Nephron progenitor cell (in vitro differentiated cells): Measurements from ENCODE around the gene MACROD2.

Experiments used
- DNase-seq: peaks from one replicate; pipeline ENCODE4 v3.0.0; 2021
- H3K27ac Mint-ChIP-seq: 2 replicates; pipeline ENCODE4 v1.8.0; 2021; ENCODE audit warnings: mild to moderate bottlenecking, moderate library complexity, mixed read lengths
- H3K27me3 Mint-ChIP-seq: 2 replicates; pipeline ENCODE4 v1.8.0; 2021; ENCODE audit warnings: mild to moderate bottlenecking, low read depth, mixed read lengths; ENCODE audit not compliant: poor library complexity
- H3K36me3 Mint-ChIP-seq: 2 replicates; pipeline ENCODE4 v1.8.0; 2021; ENCODE audit warnings: low read depth, mixed read lengths
- H3K4me1 Mint-ChIP-seq: 2 replicates; pipeline ENCODE4 v1.8.0; 2021; ENCODE audit warnings: mixed read lengths
- H3K4me3 Mint-ChIP-seq: 2 replicates; pipeline ENCODE4 v1.8.0; 2021; ENCODE audit warnings: mild to moderate bottlenecking, moderate library complexity, mixed read lengths
- H3K9me3 Mint-ChIP-seq: 2 replicates; pipeline ENCODE4 v1.8.0; 2021; ENCODE audit warnings: mild to moderate bottlenecking, moderate library complexity, mixed read lengths
- TF ChIP-seq, protein P1 (sequence below): fragments of 200-600 bp; sonication (generic); IDR thresholded peaks from 2 replicates; pipeline ENCODE4 v1.5.0; 2021; ENCODE audit warnings: antibody characterized with exemption

The MACROD2 gene

DNA sequence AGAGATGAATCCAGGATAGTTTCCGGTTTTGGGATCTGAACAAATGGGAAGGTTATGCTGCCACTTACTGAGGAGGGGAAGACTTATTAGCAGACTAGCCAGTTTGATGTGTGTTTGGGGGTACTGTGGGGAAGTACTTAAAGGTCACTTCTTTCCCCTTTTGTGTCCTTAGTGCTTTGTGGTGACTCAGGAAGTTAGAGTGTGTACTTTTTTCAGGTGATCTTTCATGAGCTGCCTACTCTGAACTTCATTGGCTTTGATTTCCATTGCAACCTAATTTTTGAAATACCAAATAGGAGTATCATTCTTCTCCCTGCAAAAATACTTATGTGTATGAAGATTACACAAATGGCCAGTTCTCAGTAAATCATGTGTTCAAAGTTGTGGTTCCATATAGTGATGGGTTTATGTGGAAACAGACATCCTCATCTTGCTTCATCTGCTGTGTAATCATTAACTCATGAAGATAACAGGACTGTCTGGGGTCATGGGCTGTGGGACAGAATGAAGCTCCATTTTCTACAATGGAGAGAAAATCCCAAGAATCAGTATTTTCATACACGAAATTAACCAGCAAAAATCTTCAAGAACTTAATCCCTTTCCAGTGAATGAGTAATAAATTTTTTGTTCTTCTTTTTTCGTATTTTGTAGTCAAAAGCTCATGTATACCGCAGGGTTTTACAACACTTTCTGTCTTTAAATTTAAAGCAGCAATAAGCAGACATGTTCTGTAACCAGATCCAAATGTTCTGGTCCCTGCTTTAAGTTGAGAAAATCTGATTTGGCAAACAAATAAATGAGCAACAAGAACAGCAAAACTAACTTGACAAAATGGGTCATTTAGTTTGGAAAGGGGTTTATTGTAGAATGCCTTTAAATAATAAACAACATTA lies 614.3 kb downstream of the MACROD2 start:
- Mint-ChIP-seq H3K4me3 (no peak overlapping the region), H3K9me3 (no peaks in the 10 kb centered on the region), H3K27me3 (peaks cover 2% of the 10 kb centered on the region), H3K4me1 (peaks cover 5% of the 10 kb centered on the region), H3K36me3 (no peaks in the 10 kb centered on the region), H3K27ac (no peak overlapping the region)
- TF ChIP-seq, protein P1, sequence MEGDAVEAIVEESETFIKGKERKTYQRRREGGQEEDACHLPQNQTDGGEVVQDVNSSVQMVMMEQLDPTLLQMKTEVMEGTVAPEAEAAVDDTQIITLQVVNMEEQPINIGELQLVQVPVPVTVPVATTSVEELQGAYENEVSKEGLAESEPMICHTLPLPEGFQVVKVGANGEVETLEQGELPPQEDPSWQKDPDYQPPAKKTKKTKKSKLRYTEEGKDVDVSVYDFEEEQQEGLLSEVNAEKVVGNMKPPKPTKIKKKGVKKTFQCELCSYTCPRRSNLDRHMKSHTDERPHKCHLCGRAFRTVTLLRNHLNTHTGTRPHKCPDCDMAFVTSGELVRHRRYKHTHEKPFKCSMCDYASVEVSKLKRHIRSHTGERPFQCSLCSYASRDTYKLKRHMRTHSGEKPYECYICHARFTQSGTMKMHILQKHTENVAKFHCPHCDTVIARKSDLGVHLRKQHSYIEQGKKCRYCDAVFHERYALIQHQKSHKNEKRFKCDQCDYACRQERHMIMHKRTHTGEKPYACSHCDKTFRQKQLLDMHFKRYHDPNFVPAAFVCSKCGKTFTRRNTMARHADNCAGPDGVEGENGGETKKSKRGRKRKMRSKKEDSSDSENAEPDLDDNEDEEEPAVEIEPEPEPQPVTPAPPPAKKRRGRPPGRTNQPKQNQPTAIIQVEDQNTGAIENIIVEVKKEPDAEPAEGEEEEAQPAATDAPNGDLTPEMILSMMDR = no peak
- no peak for DNase-seq

DNA sequence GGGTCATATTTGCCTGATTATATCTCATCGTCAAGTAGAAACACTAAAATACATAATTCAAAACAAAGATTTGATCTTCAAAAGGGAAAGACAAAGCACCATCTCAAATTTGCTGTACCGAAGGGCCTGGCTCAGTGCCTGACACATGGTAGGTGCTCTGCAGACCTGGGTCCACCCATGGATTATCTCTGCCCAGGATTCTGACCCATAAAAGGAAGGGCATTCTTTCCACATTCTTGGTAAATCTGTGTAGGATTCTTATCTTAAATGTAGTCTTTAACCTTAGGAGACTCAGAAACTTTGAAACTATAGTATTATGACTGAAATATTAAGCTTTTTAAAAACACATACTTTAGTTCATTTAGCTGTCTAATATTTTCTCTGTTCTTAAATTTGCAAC lies 616.2 kb downstream of the MACROD2 start:
- no peak overlapping the region for H3K27ac Mint-ChIP-seq
- TF ChIP-seq, protein P1 = no peak
- peaks cover 5% of the 10 kb centered on the region for H3K4me1 Mint-ChIP-seq
- no peaks in the 10 kb centered on the region for H3K36me3 Mint-ChIP-seq
- H3K9me3 Mint-ChIP-seq = no peaks in the 10 kb centered on the region
- DNase-seq = no peak
- H3K27me3 Mint-ChIP-seq = peaks cover 5% of the 10 kb centered on the region
- no peak overlapping the region for H3K4me3 Mint-ChIP-seq

DNA sequence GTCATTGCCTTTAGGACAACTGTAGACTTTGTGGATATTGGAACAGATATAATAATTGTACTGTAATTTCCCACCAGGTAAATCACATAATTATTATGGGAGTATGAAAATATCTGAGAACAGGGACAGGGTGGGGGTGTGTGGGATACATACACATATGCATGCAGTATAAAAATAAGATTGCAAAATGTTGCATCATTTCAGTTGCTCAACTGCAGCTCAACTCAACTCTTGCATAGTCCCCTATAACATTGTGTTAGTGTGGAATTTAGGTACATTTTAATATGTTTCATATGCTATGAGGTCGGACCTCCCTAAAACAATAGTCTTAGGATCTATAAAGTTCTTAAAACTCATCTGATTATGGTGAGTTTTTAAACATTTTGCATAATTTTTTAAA lies 617.1 kb downstream of the MACROD2 start:
- H3K36me3 Mint-ChIP-seq = no peaks in the 10 kb centered on the region
- peaks cover 5% of the 10 kb centered on the region for H3K27me3 Mint-ChIP-seq
- H3K27ac Mint-ChIP-seq = no peak overlapping the region
- no peak for DNase-seq
- peaks cover 5% of the 10 kb centered on the region for H3K4me1 Mint-ChIP-seq
- no peak overlapping the region for H3K4me3 Mint-ChIP-seq
- TF ChIP-seq, protein P1 = no peak
- H3K9me3 Mint-ChIP-seq = no peaks in the 10 kb centered on the region

DNA sequence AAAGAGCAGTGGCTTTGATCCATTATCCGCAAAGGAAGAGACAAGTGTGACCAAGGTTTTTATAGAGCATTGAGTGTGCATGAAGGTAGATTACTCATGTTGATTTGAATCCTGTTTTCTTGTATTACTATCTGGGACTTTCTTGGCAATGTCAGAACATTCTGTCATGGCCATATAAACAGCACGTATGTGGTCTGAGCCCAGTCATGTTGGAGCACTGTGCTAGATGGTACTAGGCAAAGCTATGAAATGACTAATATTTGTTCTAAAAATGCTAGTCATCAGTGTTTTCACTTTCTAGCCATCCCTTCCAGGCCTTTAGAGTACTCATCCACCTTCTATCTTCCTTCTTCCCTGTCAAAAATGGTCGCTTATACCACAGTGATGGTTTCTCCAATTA lies 620.7 kb downstream of the MACROD2 start:
- no peak for DNase-seq
- TF ChIP-seq, protein P1 = no peak
- H3K27ac Mint-ChIP-seq = no peak overlapping the region
- H3K27me3 Mint-ChIP-seq = peaks cover 2% of the 10 kb centered on the region
- H3K4me3 Mint-ChIP-seq = no peak overlapping the region
- no peaks in the 10 kb centered on the region for H3K36me3 Mint-ChIP-seq
- H3K4me1 Mint-ChIP-seq = peaks cover 5% of the 10 kb centered on the region
- H3K9me3 Mint-ChIP-seq = no peaks in the 10 kb centered on the region

DNA sequence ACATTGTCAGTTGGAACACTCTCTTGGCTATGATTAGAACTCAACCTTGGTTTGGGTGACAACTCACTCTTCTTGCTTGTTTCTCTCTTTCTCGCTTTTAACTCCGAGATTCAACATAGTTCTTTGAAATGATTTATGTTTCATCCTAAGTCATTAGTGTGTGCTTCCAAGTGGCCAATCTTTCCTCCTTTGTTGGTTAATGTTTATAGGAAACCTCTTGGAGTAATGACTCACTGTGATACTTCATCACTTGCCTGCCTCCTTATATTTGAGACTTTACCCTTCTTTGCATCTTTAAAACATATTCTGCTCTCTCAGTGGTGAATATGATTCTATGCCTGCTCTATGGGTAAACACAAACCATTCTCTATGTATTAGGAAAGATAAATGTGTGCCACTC lies 621.8 kb downstream of the MACROD2 start:
- DNase-seq = no peak
- H3K27ac Mint-ChIP-seq = no peak overlapping the region
- peaks cover 5% of the 10 kb centered on the region for H3K4me1 Mint-ChIP-seq
- no peaks in the 10 kb centered on the region for H3K36me3 Mint-ChIP-seq
- TF ChIP-seq, protein P1 = no peak
- H3K4me3 Mint-ChIP-seq = no peak overlapping the region
- no peaks in the 10 kb centered on the region for H3K9me3 Mint-ChIP-seq
- H3K27me3 Mint-ChIP-seq = peaks cover 2% of the 10 kb centered on the region

DNA sequence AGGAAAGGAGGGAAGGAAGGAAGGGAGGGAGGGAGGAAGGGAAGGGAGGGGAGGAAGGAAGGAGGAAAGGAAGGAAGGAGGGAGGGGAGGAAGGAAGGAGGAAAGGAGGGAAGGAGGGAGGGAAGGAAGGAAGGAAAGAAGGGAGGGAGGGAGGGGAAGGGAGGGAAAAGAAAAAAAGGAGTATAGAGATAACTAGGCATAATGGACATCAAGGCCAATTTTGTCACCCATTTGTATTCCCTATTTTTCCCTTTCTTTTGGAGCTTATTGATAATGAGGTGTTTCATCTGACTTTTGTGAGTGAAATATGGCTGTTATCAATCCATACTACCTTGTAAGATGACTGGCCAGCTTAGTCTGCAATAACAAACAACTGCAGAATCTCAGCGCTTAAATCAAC lies 624.1 kb downstream of the MACROD2 start:
- Mint-ChIP-seq H3K27me3 (peaks cover 2% of the 10 kb centered on the region), H3K4me1 (no peaks in the 10 kb centered on the region), H3K4me3 (no peak overlapping the region), H3K36me3 (no peaks in the 10 kb centered on the region), H3K27ac (no peak overlapping the region), H3K9me3 (no peaks in the 10 kb centered on the region)
- TF ChIP-seq, protein P1 = no peak
- DNase-seq = no peak
